AG04449 (cell line): ENCODE measurements around the gene FNDC3B.

Experiments used
- CTCF ChIA-PET: fragments of 350-600 bp; formaldehyde crosslinking; extraction: SDS; loops from one replicate; lab custom pipeline; 2021; ENCODE audit warnings: antibody characterized with exemption; lab: Yijun Ruan, JAX
- POLR2A ChIA-PET: fragments of 400-600, 350-600 bp; formaldehyde crosslinking; extraction: SDS; loops from one replicate; lab custom pipeline; 2020; ENCODE audit warnings: antibody characterized with exemption, inconsistent platforms; lab: Yijun Ruan, JAX
- DNase-seq: peaks from one replicate; pipeline ENCODE4 v3.0.0-alpha.2; 2010; ENCODE audit warnings: low read depth, low spot score
- H3K4me3 ChIP-seq: 2 replicates; pipeline ENCODE4 v1.5.1; 2011; ENCODE audit warnings: low read depth, mild to moderate bottlenecking, control low read depth, low read length
- CTCF ChIP-seq: IDR thresholded peaks from one replicate; pipeline ENCODE4 v1.5.1; 2011; ENCODE audit warnings: mild to moderate bottlenecking, moderate library complexity, low read length, control low read depth, inconsistent platforms; ENCODE audit not compliant: insufficient read depth; ENCODE audit errors: missing control alignments

FNDC3B gene

GRCh38 chr3:172390792-172391191 is 351.4 kb downstream of the FNDC3B start:
- ChIA-PET POLR2A (no interaction called here), CTCF (interaction anchor here (1.9 to 2.3 kb wide), 2 partner anchors 10 to 15 kb away, joined by 7 read pairs; no protein-coding TSS in a partner anchor)
- no peak for TF ChIP-seq CTCF
- H3K4me3 ChIP-seq = no peak overlapping the region
- DNase-seq = no peak

GRCh38 chr3:172391592-172392302 is 352.4 kb downstream of the FNDC3B start:
- no peak for TF ChIP-seq CTCF
- no peak overlapping the region for H3K4me3 ChIP-seq
- peak; percentile 57 for DNase-seq
- CTCF ChIA-PET = interaction anchor here (1.9 to 2.3 kb wide), 2 partner anchors 11 to 16 kb away, joined by 7 read pairs; no protein-coding TSS in a partner anchor
- POLR2A ChIA-PET = interaction anchor here (0.6 to 1.1 kb wide), 2 partner anchors 19 to 206 kb away, joined by 3 read pairs; no protein-coding TSS in a partner anchor

- no peak for TF ChIP-seq CTCF
- POLR2A ChIA-PET = no interaction called here
- CTCF ChIA-PET = no interaction called here
- H3K4me3 ChIP-seq = no peak overlapping the region
- no peak for DNase-seq
Measured at GRCh38 chr3:172394692-172395091, 355.3 kb downstream of the FNDC3B start.

- POLR2A ChIA-PET = no interaction called here
- CTCF ChIA-PET = no interaction called here
- H3K4me3 ChIP-seq = no peak overlapping the region
- TF ChIP-seq CTCF = no peak
- DNase-seq = no peak
Measured at GRCh38 chr3:172396400-172396799, 357.0 kb downstream of the FNDC3B start.

GRCh38 chr3:172397716-172398405 is 358.5 kb downstream of the FNDC3B start:
- no peak for TF ChIP-seq CTCF
- ChIA-PET POLR2A (no interaction called here), CTCF (interaction anchor here (0.6 to 1.4 kb wide), 2 partner anchors 56 to 64 kb away, joined by 3 to 5 read pairs; no protein-coding TSS in a partner anchor)
- no peak overlapping the region for H3K4me3 ChIP-seq
- peak; percentile 3 for DNase-seq

GRCh38 chr3:172398484-172398883 is 359.1 kb downstream of the FNDC3B start:
- H3K4me3 ChIP-seq = no peak overlapping the region
- ChIA-PET POLR2A (no interaction called here), CTCF (interaction anchor here (1.4 kb wide), 1 partner anchor 63 kb away, joined by 5 read pairs; no protein-coding TSS in a partner anchor)
- DNase-seq = no peak
- no peak for TF ChIP-seq CTCF
